Activated T-cell treated with anti-CD3 and anti-CD28 coated beads for 48 hours (primary cell): ENCODE results near the gene TSHZ1.

Experiments used
- DNase-seq: peaks from one replicate; pipeline ENCODE4 v3.0.0-alpha.2; 2020; ENCODE audit warnings: low read depth

Gene TSHZ1

DNA sequence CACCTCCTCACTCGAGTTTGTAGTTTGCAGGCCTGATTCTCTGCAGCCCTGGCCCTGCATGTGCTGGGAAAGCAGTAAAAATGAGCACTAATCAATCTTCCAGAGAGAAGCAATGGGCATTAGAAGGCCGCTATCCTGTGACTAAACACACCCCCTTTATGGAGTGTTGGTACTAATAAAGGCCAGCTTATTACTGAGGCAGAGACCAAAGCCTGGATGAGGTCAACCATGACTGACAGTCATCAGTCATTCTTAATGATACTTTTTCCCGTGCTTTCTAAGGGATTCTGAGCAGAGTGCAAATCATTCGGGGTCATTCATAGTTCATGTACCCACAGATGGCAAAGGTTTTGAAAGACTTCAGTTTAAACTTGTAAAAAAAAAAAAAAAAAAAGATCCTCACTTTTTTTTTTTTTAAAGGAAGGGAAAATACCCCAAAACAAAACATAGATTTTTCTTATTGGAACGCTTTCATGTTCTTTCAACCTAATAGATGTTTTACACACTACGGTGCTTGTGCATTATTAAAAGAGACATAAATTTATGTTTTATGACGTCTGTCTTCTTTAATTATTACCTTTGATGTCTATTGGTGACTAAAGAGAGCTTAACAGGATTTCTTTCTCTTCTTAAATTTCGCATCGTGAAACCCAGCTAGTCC is 13.2 kb downstream of the TSHZ1 start:
- no peak for DNase-seq

DNA sequence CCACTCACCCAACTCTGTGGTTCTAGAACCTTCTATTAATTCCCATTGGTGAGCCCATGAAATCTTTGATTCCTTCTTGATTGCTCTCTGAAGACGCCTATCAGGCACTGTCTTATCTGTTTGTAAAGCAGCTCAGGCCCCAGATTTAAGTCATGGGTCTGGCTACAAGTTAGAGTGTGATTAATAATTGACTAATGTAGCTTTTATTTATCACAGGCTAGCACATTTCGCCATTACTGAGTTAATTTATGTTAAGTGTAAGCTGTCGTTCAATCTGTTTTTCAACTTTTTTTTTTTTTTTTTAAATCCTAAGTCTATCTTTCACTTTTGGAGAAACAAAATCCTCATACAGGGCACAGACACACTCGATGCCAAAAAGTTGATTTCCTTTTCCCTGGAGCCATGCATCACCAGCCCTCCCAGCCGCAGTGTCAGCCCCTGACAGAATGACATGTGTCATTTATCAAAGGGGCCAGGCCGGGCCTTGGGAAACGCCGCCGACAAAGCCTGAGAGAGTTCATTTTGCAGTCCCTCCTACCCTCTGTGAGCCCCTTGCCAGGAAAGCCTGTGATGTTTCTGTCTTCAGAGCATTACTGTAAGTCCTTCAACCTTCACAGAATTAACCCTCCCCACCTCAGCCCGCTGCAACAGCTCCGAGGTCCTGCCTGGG is 15.8 kb downstream of the TSHZ1 start:
- DNase-seq, result no peak

DNA sequence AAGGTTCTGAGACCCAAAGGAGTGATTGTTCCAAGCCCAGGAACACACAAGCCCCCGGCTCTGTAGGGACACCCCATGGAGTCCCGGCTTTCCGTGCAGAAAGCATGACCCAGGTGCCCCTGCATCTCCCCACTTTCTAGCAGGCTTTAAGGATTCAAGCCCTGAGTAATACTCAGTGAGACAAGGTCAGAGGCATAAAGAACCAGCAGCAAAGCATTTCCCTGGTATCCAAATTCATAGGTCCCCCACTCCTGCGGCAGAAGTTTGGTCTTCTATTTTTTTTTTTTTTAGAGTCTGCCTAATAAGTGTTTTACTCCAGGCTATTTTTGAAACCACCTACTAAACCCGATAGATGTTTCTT is 16.3 kb downstream of the TSHZ1 start:
- no peak for DNase-seq

DNA sequence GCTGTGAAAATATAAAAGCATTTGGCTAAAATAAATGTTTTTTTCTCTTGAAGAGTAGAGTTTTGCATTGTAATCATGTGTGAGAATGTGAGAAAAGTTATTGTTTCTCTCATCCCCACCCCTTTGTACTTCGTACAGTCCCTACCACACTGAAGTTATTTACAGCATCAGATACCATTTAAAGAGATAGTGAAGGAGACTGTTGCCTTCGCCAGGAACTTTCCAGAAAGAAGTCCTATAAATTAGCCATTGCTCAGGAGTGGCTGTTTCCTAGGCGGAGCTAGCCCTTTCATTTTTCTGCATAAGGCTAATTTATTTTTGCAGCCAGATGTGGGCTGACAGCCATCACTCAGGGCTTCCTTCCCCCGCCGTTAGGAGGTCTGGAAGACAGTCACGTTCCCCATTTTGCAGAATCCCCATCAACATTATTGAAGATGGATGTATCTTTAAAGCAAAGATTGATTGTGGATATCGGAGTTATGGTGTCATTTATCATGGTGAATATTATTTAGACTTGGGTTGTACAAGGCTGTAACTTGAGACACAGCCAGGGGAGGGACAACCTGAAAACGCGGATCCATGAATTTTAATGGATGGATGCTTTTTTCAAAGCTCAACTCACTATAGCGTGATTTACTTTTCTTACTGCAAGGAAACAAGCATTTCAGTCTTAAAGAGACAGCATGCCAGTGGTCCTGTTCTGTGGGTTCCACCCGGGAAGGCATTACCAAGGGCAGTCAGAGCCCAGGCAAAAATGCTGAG is 17.1 kb downstream of the TSHZ1 start:
- no peak for DNase-seq

DNA sequence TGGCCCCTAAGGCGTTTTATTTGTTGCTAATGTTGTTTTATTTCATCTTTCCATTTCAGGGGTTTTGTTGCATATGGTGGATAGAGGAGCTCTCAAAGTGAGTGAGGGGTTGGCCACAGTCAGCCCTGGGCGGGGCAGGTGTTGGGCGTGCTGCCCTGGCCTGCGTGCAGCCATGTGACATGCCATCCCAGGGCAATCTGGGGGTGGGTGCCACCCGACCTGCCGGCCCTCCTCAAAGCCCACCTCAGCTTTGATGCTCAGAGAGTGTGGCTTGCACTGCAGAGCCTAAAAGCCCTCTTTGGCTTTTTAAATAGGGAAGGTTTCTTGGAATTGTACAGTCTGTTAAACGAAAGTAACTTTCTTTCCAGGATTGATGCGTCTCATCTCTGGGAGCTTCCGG is 18.4 kb downstream of the TSHZ1 start:
- no peak for DNase-seq

DNA sequence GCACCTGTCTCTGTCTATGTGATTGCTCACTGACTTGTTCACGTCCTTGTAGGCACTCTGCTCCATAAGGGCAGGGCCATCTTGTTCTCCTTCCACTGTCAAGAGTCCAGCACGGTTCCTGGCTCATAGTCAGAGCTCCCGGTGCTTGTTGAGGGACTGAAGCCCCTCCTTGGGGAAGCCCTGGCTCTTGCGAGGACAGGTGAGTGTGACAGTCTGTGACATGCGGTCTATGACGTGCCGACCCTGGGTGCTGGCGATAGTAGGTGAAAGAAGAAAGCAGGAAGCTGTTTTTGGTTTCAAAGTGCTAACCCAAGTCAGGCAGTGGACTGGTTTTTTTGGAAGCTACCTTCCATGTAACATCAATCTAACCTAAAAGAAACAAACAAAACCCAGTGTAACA is 18.8 kb downstream of the TSHZ1 start:
- no peak for DNase-seq

DNA sequence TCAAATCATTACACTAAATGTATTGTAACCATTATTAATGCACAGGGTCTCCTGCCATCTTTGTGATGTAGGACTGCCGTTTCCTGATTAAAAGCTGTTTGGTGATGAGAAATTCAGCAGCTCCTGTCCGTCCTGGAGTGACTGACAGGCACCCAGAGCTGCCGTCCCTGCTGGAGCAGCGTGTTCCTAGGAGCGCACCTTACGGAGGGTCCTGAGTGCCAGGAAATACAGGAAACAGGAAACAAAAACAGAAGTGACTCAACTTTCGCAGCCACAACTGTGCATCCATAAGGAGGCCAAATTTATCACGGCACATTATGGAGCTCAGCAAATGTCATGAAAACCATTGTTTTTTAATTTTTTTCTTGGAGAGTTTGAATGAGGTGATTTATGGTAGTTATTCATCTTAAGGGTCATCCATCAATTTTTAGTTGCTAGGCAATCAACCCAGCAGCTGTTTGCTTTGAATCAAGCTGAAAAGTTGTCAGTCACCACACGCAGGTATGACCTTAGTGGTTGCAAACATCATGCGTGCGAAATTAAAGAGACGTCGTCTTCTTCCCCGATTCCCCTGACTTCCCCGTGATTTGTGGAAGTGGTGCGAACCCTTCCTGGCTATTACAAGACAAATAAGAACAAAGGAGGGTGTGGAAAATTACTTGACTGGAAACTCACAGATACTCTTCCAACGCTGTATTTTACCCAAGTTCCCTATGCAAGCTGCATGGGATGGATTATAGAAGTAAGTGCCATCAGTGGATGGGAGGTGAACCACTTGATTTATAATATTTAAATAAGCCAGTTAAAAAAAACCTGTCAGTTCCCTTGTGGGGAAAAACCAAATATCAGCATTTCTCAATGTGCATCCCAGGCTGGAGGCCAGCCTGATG is 19.8 kb downstream of the TSHZ1 start:
- no peak for DNase-seq

DNA sequence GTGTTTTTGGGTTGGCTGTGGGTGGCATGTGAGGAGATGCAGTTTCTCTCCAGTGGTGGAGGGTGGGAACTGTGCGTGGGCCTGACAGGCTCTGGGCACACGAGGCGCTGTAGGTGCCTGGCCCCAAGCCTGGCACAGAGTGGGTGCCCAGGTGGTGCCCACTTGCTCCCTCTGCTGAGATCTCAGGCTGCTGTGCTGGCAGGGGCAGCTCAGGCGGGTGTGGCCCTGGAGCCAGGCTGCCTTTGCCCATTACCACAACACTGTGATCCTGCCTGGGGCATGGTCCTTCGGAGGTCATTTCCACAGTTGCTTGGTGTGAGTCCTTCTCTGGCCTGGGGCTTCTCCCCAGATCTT is 20.4 kb downstream of the TSHZ1 start:
- DNase-seq, result no peak

DNA sequence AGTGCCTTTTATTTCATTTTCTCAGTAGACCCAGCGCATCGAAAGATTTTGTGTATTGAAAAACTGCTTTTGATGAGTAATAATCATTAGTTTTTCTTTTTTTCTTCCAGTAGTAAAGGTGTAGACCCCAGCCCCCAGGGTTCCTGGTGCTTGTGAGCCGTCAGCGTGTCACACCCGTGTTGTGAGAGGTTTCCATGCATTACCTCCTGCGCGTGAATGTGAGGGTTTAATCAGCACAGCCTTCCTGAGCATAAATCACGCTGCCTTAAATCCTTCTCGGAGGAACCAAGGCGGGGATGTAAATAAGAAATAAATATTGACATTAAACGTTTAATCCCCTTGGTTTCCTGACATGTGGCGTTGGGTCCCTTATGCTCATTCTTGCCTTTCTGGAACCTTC is 24.3 kb downstream of the TSHZ1 start:
- DNase-seq, result no peak

DNA sequence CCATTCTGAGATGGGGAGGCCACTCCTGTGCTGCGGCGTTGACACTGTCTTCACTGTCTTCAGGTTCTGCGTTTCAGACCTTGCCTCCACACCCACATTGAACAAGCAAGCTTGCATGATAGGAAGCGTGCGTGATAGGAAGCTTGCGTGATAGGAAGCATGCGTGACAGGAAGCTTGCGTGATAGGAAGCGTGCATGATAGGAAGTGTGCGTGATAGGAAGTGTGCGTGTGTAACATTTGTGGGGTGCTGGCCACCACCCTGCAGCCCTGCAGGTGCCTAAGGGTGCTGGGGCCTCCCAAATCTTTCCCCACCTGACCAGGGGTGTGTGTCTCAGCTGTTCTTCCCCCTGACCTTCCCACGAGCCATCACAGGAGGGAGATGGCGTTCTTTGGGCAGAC is 25.3 kb downstream of the TSHZ1 start:
- DNase-seq, result no peak

DNA sequence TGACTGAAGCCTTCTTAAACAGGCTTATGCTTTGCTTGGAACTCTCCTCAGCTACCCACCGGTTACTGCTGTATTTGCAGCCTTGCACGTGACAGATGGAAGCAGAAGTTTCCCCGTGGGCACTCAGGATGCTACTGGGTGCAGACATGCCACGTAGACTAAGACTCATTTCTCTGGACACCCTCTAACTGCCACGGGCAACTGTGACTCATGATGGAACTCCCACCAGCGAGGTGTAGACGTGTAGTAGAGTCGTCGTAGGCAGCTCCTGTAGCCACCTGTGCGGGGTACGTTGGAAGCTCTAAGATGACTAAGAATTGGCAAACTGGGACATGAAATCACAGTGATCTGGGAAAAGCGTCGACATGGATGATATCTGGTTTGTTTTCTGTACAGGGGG is 27.5 kb downstream of the TSHZ1 start:
- DNase-seq, result no peak

DNA sequence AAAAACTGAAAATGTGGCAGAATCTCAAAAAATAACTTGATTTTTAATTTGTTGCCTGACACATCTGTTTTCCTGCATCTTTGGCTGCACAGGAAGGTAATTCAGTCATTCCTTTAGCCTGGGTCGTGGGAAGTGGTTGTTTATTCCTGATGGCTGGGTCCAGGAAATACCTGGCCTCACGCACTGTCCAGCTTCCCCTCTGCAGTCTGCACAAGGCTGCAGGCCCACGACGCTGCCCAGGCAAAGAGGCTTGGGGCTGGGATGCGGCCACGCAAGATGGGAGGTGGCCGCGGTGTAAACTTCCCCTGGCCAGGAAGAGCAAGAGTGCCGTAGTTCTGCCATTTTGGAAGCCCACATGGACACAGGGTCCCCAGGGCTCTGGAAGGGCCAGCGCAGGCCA is 28.2 kb downstream of the TSHZ1 start:
- no peak for DNase-seq

DNA sequence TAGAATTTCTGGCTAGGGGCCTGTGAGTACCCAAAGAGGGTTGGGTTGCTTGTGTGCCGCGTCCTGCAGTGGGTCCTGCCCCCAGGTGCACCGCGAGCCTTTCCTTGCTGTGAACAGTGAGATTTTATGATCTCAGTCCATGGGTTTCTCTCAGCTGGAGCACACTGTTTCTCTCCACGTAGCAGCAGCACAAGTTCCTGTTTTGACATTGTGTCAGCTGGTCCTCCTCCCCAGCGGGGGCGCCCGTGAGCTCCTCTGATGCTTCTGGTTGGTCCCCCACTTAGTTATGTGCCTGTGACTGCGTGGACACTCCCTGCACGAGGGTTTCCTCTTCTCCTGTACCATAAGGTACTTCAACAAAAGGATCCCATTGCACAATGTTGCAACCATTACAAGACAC is 29.8 kb downstream of the TSHZ1 start:
- no peak for DNase-seq

DNA sequence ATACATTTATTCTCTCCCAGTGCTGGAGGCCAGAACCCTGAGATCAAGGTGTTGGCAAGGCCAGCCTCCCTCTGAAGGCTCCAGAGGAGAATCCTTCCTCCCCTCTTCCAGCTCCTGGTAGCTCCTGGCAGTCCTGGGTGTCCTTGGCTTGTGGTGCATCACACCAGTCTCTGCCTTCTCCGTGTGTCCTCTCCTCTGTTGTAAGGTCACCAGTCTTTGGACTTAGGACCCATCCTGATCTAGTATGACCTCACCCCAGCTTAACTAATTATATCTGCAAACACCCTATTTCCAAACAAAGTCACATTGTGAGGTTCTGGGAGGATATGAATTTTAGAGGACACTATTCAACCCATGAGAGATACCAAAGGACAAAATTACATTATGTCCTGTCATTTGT is 31.1 kb downstream of the TSHZ1 start:
- DNase-seq, result no peak

DNA sequence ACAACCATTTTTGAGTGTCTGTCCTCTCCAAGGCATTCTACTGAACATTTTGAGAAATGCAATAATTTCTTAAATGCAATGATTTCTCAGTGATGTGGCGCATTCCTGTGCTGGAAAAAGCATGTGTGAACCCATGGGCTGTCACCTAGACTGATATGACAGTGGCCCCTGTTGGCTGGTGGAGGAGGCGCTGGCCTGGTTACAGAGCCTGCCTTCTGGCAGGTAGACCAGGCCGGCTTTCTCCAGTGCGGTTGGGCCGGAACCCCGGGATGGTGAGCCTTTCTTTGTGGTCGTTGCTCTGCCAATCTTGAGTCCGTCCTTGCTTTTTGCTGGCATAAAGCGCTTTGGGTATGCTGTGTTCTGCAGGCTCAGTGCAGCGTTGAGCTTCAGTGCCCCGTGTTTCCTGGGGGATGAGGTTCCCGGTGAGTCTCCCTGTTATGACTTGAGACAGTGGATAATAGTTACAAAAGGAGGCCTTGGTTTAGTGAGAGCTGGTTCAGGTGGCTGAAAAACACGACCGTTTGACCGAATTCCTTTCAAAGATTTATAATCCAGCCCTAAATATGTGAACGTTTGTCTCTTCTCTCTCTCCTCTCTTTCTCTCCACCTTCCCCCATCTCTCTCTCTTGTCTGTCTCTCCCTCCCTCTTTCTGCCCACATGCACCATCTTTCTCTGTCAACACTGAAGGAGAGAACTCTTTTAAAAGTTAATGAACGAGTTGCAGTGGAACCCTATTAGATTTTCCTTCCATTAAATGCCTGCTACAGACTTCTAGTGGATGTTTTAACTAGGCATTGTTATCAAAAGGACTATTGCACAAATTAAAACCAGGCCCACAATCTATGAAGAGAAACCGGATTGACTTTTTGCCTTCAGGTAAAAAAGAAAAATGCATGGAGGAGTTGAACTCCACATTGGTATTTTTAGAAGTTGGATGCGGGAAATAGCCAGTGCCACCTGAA is 34.0 kb downstream of the TSHZ1 start:
- no peak for DNase-seq

DNA sequence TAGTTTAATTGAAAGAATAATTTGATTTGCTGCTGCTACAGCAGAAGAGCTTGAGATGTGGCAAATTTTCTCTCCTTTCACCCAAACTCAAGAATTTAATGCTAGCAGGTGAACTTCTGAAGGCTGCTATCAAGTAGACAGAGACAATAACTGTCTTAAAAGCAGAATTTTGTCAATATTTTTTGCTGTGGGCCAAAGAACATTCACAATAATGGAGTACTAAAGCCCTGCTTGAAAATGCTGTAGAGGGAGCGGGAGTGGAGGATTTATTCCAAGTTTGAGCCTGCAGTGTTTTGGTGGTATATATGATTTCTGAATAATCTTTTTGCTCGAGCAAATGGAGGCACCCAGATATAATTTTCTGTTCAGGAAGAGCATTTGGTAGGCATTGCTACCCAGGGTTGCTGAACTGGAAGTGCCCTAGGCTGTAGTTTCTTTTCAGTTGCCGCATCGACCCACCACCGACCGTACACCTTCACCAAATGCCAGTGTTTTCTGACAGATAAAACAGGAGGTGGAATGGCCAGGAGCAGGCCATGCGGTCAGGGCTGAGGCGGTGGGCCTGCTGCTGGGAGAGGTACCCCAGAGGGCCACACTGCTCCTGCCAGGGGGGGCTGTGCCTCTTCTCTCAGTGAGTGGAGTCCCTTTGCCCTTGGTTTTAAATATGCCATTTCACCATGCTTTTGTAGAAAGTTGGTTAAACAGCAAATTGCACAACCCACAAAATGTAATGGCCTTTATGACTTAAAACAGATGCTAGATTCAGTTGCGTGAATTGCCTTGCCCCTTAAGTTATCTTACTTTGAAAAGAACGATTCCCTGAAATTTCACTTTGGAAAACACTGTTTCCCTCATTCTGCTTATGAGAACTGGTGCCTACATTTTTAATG is 36.4 kb downstream of the TSHZ1 start:
- DNase-seq, result no peak

DNA sequence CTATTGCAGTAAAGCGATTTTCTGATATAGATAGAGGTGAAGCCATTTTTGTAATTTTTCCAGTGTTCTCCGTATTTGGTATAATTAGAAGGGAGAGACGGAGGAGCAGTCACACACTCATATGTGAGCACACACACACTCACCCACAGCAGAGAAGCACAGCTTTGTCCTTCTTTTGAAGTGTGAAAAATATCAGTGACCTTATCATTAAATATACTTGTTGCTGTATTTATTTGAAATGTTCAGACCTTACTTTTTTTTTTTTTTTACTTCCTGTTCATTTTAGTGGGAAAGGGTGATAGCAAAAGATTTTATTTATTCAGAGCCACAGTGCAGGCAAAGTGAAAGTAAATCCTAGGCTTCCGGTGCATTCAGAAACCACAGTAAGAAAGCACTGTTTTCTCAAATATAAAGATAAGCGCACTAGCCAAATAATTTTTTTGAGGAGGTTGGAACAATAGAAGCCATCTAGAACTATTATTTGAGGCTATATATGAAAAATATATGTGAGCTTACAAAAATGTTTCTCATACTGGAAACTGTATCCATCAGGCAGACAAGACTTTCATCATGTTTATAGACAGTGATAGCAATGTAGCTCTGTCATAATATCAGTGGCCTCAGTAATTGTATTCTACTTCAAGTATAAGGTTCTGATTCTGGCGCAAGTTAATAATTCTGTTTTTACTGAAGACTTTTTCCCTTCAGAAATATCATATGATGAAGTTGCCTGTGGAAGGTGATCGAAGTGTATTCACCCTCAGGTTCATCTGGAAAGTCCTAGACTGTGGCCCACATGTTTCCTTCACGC is 37.2 kb downstream of the TSHZ1 start:
- no peak for DNase-seq

DNA sequence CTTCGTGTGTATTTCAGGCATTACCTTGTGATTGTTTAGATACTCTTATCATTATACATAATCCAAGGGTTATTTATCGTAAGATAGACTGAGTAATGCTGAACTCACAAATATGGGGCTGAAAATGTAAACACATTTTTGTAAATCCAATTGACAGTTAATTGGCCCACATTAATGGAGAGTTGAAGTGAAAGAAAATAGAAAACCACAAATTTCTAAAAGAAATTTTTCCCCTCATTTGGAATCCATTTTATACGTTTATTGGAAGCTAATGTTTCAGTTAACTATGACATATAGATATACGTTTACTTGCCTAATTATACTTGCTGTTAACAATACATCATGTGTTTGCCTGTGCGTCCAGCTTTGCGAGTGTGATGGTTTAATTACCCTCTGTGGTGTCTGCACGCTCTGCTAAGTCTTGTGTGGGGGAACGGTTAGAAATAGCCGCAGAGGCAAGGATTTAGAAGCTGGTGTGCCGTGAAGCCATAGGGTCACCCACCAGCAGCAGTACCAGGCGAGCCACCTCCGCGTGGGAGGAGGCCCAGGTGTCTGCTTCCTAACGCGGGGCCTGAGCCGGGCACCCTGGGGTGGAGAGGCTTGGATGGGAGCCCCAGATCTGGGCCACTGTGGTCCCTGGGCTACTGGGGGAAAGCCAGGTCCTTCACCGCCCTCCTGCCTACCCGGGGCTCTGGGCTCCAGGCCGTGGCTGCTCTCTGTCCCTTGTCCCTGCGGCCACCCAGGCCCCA is 38.0 kb downstream of the TSHZ1 start:
- no peak for DNase-seq

DNA sequence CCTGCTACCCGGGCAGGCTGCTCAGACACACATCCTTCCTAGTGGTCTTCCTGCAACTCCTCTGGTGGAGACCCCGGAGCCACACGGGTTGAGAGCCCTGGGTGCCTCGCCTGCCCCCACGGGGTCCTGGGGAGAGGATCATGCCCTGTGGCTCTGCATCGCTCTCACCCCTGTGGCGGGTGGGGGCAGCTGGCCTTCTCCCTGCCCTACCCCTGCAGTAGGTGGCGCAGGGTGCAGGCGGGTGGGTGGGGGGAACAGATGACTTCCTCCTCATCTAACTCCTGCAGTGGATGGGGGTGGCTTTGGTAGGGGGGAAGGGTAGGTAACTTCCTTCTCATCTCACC is 38.5 kb downstream of the TSHZ1 start:
- no peak for DNase-seq
